IMR-90 (cell line): ENCODE data around the gene NDST1.

ENCODE experiments used
- BHLHE40 ChIP-seq: fragments of 150-350 bp; IDR thresholded peaks from 2 replicates; pipeline ENCODE4 v1.6.1; 2016; ENCODE audit warnings: mild to moderate bottlenecking, low read depth, low read length
- CEBPB ChIP-seq: IDR thresholded peaks from 2 replicates; pipeline ENCODE4 v1.6.1; 2012; ENCODE audit warnings: low read depth, low read length, improper control_type of control experiment
- FOS ChIP-seq: fragments of 150-350 bp; IDR thresholded peaks from 2 replicates; pipeline ENCODE4 v1.6.1; 2016; ENCODE audit warnings: low read depth, low read length
- MXI1 ChIP-seq: IDR thresholded peaks from 2 replicates; pipeline ENCODE4 v1.6.1; 2012; ENCODE audit warnings: low read depth, mild to moderate bottlenecking, low read length, moderate library complexity, borderline replicate concordance
- NFE2L2 ChIP-seq: fragments of 150-350 bp; IDR thresholded peaks from 2 replicates; pipeline ENCODE4 v1.6.1; 2016; ENCODE audit warnings: low read depth, mild to moderate bottlenecking, low read length
- POLR2A ChIP-seq: IDR thresholded peaks from 2 replicates; pipeline ENCODE4 v1.6.1; 2012; ENCODE audit warnings: mild to moderate bottlenecking, low read depth, low read length
- RAD21 ChIP-seq: IDR thresholded peaks from 2 replicates; pipeline ENCODE4 v1.6.1; 2012; ENCODE audit warnings: low read length, improper control_type of control experiment
- RCOR1 ChIP-seq: IDR thresholded peaks from 2 replicates; pipeline ENCODE4 v1.6.1; 2012; ENCODE audit warnings: mild to moderate bottlenecking, low read length, improper control_type of control experiment; ENCODE audit not compliant: insufficient replicate concordance
- RFX5 ChIP-seq: IDR thresholded peaks from 2 replicates; pipeline ENCODE4 v1.8.0; 2012; ENCODE audit warnings: low read depth, mild to moderate bottlenecking, low read length, moderate library complexity
- TF ChIP-seq, protein P1 (sequence below): conservative IDR thresholded peaks from 2 replicates; pipeline ENCODE4 v1.5.1; 2012; ENCODE audit warnings: mild to moderate bottlenecking, low read depth, low read length, improper control_type of control experiment
- TF ChIP-seq, protein P2 (sequence below): fragments of 150-350 bp; IDR thresholded peaks from 2 replicates; pipeline ENCODE4 v1.6.1; 2017; ENCODE audit warnings: mild to moderate bottlenecking, antibody characterized with exemption, low read length, low read depth
- TF ChIP-seq, protein P3 (sequence below): fragments of 150-350 bp; IDR thresholded peaks from 2 replicates; pipeline ENCODE4 v1.6.1; 2016; ENCODE audit warnings: low read depth, mild to moderate bottlenecking, low read length, moderate library complexity, borderline replicate concordance

DNA sequence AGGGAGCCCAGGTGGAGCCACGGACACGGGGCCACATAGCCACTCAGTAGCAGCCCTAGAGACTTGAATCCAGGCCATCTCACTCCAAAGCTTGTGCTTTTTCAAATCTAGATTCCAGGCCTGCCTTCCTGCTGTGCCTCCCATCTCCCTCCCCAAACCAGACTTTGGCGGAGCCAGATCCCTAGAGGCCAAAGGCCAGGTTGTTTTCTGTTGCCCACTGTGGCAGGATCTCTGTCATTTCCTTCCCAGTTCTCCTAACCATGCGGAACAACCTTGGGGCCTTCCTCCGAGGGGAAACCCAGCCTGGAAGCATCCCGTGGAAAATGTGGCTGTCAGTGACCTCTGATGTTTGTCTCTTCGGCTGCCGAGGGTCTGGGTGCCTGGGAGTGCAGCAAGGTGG lies 42.0 kb upstream of the NDST1 start:
- TF ChIP-seq, protein P1, sequence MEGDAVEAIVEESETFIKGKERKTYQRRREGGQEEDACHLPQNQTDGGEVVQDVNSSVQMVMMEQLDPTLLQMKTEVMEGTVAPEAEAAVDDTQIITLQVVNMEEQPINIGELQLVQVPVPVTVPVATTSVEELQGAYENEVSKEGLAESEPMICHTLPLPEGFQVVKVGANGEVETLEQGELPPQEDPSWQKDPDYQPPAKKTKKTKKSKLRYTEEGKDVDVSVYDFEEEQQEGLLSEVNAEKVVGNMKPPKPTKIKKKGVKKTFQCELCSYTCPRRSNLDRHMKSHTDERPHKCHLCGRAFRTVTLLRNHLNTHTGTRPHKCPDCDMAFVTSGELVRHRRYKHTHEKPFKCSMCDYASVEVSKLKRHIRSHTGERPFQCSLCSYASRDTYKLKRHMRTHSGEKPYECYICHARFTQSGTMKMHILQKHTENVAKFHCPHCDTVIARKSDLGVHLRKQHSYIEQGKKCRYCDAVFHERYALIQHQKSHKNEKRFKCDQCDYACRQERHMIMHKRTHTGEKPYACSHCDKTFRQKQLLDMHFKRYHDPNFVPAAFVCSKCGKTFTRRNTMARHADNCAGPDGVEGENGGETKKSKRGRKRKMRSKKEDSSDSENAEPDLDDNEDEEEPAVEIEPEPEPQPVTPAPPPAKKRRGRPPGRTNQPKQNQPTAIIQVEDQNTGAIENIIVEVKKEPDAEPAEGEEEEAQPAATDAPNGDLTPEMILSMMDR = no peak
- TF ChIP-seq, protein P2, sequence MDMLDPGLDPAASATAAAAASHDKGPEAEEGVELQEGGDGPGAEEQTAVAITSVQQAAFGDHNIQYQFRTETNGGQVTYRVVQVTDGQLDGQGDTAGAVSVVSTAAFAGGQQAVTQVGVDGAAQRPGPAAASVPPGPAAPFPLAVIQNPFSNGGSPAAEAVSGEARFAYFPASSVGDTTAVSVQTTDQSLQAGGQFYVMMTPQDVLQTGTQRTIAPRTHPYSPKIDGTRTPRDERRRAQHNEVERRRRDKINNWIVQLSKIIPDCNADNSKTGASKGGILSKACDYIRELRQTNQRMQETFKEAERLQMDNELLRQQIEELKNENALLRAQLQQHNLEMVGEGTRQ = no peak
- TF ChIP-seq CEBPB = no peak
- no peak for TF ChIP-seq RFX5
- TF ChIP-seq POLR2A = no peak
- no peak for TF ChIP-seq BHLHE40
- no peak for TF ChIP-seq MXI1
- TF ChIP-seq RCOR1 = no peak
- TF ChIP-seq, protein P3, sequence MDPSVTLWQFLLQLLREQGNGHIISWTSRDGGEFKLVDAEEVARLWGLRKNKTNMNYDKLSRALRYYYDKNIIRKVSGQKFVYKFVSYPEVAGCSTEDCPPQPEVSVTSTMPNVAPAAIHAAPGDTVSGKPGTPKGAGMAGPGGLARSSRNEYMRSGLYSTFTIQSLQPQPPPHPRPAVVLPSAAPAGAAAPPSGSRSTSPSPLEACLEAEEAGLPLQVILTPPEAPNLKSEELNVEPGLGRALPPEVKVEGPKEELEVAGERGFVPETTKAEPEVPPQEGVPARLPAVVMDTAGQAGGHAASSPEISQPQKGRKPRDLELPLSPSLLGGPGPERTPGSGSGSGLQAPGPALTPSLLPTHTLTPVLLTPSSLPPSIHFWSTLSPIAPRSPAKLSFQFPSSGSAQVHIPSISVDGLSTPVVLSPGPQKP = no peak
- TF ChIP-seq FOS = no peak
- TF ChIP-seq RAD21 = no peak
- no peak for TF ChIP-seq NFE2L2
